K562 (cell line): Measurements from ENCODE around the gene ATF6B. TPM values are rescaled to one million over a fixed set of nuclear protein-coding genes. Genes with fewer than 3 reads are reported as not detected.
A peak's percentile ranks its signal among the peaks of the same experiment; 100 is the strongest.

Experiments used
- ARID2 ChIP-seq: fragments of 450-650 bp; IDR thresholded peaks from 2 replicates; pipeline ENCODE4 v1.6.1; 2017; ENCODE audit warnings: antibody characterized with exemption, mild to moderate bottlenecking
- ARNT ChIP-seq, 2 experiments: fragments of 450-650 bp; IDR thresholded peaks; 2 replicates each; pipeline ENCODE4 v1.6.1; 2016; ENCODE audit warnings: mild to moderate bottlenecking in 1 of 2
- ATF2 ChIP-seq: sonication (generic); formaldehyde crosslinking; IDR thresholded peaks from 2 replicates; pipeline ENCODE4 v1.8.1; 2022; ENCODE audit warnings: missing genetic modification reagents
- ATF3 ChIP-seq, 2 experiments: fragments of 450-650 bp in 1 of 2; sonication (generic) in 1 of 2; formaldehyde crosslinking in 1 of 2; IDR thresholded peaks in 1 of 2; conservative IDR thresholded peaks in 1 of 2; 2 replicates each; pipeline versions ENCODE4 v1.6.1 to v1.8.1; 2016 to 2023; ENCODE audit warnings: mild to moderate bottlenecking in 2 of 2, moderate library complexity in 2 of 2, inconsistent platforms in 1 of 2, missing genetic modification reagents in 1 of 2
- BACH1 ChIP-seq: fragments of 200-800 bp; sonication (Bioruptor generic); IDR thresholded peaks from 2 replicates; pipeline ENCODE4 v1.6.1; 2016; ENCODE audit warnings: missing genetic modification characterization, missing compliant biosample characterization
- CTCFL ChIP-seq: IDR thresholded peaks from 2 replicates; pipeline ENCODE4 v1.6.1; 2011; ENCODE audit warnings: borderline replicate concordance, low read depth, mild to moderate bottlenecking, moderate library complexity, low read length; ENCODE audit not compliant: insufficient read depth, poor library complexity, severe bottlenecking
- HNRNPLL ChIP-seq: fragments of 200-400 bp; formaldehyde crosslinking; IDR thresholded peaks from 2 replicates; pipeline ENCODE4 v1.6.1; 2017; ENCODE audit warnings: low read length, low read depth, mild to moderate bottlenecking; ENCODE audit not compliant: poor library complexity, severe bottlenecking
- HOXB6 ChIP-seq: fragments of 250-450 bp; sonication (Bioruptor Pico); IDR thresholded peaks from 2 replicates; pipeline ENCODE4 v1.5.1; 2022; ENCODE audit warnings: mild to moderate bottlenecking, borderline replicate concordance
- JUND ChIP-seq, 2 experiments: IDR thresholded peaks; 2 replicates in 1 of 2; 3 replicates in 1 of 2; pipeline ENCODE4 v1.6.1; 2011; ENCODE audit warnings: borderline replicate concordance in 2 of 2, low read depth in 2 of 2, low read length in 2 of 2, improper control_type of control experiment in 1 of 2, missing biosample characterization in 1 of 2, missing genetic modification characterization in 1 of 2, missing genetic modification reagents in 1 of 2
- NBN ChIP-seq: fragments of 450-650 bp; IDR thresholded peaks from 2 replicates; pipeline ENCODE4 v1.6.1; 2016; ENCODE audit warnings: low read depth, mild to moderate bottlenecking
- RBFOX2 ChIP-seq: fragments of 200-400 bp; formaldehyde crosslinking; IDR thresholded peaks from 2 replicates; pipeline ENCODE4 v1.6.1; 2017; ENCODE audit warnings: low read depth, mild to moderate bottlenecking, low read length, moderate library complexity
- SOX6 ChIP-seq: fragments of 450-650 bp; IDR thresholded peaks from 2 replicates; pipeline ENCODE4 v1.6.1; 2014; ENCODE audit warnings: mild to moderate bottlenecking
- SRF ChIP-seq, 2 experiments: fragments of 250-450, 450-650 bp in 1 of 2; sonication (Bioruptor Pico) in 1 of 2; sonication (generic) in 1 of 2; formaldehyde crosslinking; IDR thresholded peaks; 2 replicates each; pipeline versions ENCODE4 v1.5.0 to v1.5.1; 2020 to 2022; ENCODE audit warnings: mild to moderate bottlenecking in 1 of 2, missing genetic modification reagents in 1 of 2
- STAT6 ChIP-seq: sonication (generic); formaldehyde crosslinking; IDR thresholded peaks from 2 replicates; pipeline ENCODE4 v1.8.1; 2023; ENCODE audit warnings: mild to moderate bottlenecking, missing genetic modification reagents
- TOE1 ChIP-seq, 2 experiments: fragments of 450-650 bp in 1 of 2; sonication (generic) in 1 of 2; formaldehyde crosslinking in 1 of 2; IDR thresholded peaks; 2 replicates each; pipeline versions ENCODE4 v1.7.1 to v1.8.0; 2016 to 2022; ENCODE audit warnings: borderline replicate concordance in 2 of 2, mild to moderate bottlenecking in 2 of 2, antibody characterized with exemption in 1 of 2, inconsistent platforms in 1 of 2, low read depth in 1 of 2, missing genetic modification reagents in 1 of 2, moderate library complexity in 1 of 2
- polyA plus RNA-seq, 8 experiments: library from polyadenylated mRNA; depleted of rRNA in 4 of 8; stranded (reverse) in 5 of 8; unstranded in 3 of 8; fragments of >200 nt; fragmentation: Nextera tagmentation in 2 of 8; fragmentation: Illumina TruSeq in 1 of 8; extraction: Ambion mirVana in 2 of 8; extraction: Trizol in 1 of 8; gene quantifications; 2 replicates each; pipeline versions ENCODE4 v1.2.1 to v1.2.3, GENCODE V29; 2011 to 2014; ENCODE audit warnings: inconsistent platforms in 1 of 8, missing spikeins in 1 of 8
- total RNA-seq, 7 experiments: library from RNA; depleted of rRNA in 6 of 7; stranded (reverse); fragments of >200 nt in 6 of 7; fragmentation: Illumina TruSeq in 2 of 7; extraction: Trizol in 2 of 7; gene quantifications; 2 replicates each; pipeline versions ENCODE4 v1.2.1 to v1.2.3, GENCODE V29; 2011 to 2021; ENCODE audit warnings: low replicate concordance in 1 of 7

The ATF6B gene
- total and polyA plus RNA-seq, 9 of the 15 experiments (the other 6 are each of a cell fraction or from before 2014, with no cell fraction given) = 20.7 to 131 (median 31.7) TPM

GRCh38 chr6:32118782-32119628 is 9.0 kb downstream of the ATF6B start (continued):
- 0 out of 2 replicates have a peak, but pooled peaks have one; percentile 60 for TF ChIP-seq STAT6
- TF ChIP-seq TOE1 (IDR thresholded peaks at IDR 0.05; ENCODE audit: borderline replicate concordance) = no peak
- peak; percentile 44; the same call in 1 of the 2 replicates for TF ChIP-seq TOE1 (CRISPR knock-in tag; IDR thresholded peaks at IDR 0.05; ENCODE audit: borderline replicate concordance, low read depth)
- TF ChIP-seq ATF3 (IDR thresholded peaks at IDR 0.05) = no peak
- 0 out of 2 replicates have a peak, but pooled peaks have one; percentile 19 for TF ChIP-seq ATF3 (CRISPR knock-in tag; conservative IDR thresholded peaks at IDR 0.05)
- TF ChIP-seq SRF (CRISPR knock-in tag; IDR thresholded peaks at IDR 0.05) = peak in 1 of 2 experiments; percentile 68; a peak in 1 of 4 replicates
- TF ChIP-seq RBFOX2 = peak; percentile 43
- peak; percentile 51; the same call in 1 of the 2 replicates for TF ChIP-seq NBN
- TF ChIP-seq BACH1 = 0 out of 2 replicates have a peak, but pooled peaks have one; percentile 19
- TF ChIP-seq SOX6 = 0 out of 2 replicates have a peak, but pooled peaks have one; percentile 16
- TF ChIP-seq HOXB6 (CRISPR knock-in tag) = no peak
- TF ChIP-seq ATF2 = no peak
- TF ChIP-seq HNRNPLL = no peak
- TF ChIP-seq ARID2 = peak; percentile 72; the same call in 1 of the 2 replicates
- 0 out of 4 replicates have a peak, but pooled peaks of 1 of the 2 experiments have one; percentile 75 for TF ChIP-seq ARNT (IDR thresholded peaks at IDR 0.05)
- TF ChIP-seq CTCFL = peak; percentile 47
- TF ChIP-seq JUND (IDR thresholded peaks at IDR 0.05; ENCODE audit: borderline replicate concordance, low read depth, low read length) = peak; percentile 64; the same call in 1 of the 2 replicates
- TF ChIP-seq JUND (tag; IDR thresholded peaks at IDR 0.05; ENCODE audit: borderline replicate concordance, low read depth, low read length) = peak; percentile 41; the same call in 1 of the 3 replicates
